GM23338 (cell line): Measurements from ENCODE around the gene SP6. TPM values are rescaled to one million over a fixed set of nuclear protein-coding genes. Genes with fewer than 3 reads are reported as not detected.

Source experiments
- ATAC-seq: fragments of 200-7000 bp; cut with Tn5 transposase; 3 replicates; pipeline ENCODE4 v1.9.1; 2020
- DNase-seq: peaks from one replicate; pipeline ENCODE4 v3.0.0-alpha.2; 2015; ENCODE audit warnings: low spot score
- H2AFZ ChIP-seq: fragments of 200-600 bp; sonication (generic); 2 replicates; pipeline ENCODE4 v1.8.0; 2016; ENCODE audit warnings: antibody characterized with exemption, mild to moderate bottlenecking, moderate library complexity
- H3F3A ChIP-seq: fragments of 200-600 bp; sonication (generic); replicated peaks from 2 replicates; pipeline ENCODE4 v1.8.0; 2017; ENCODE audit warnings: antibody characterized with exemption, mixed run types, low read depth
- H3K27ac ChIP-seq: fragments of 200-600 bp; sonication (generic); 2 replicates; pipeline ENCODE4 v1.6.1; 2016; ENCODE audit warnings: low read depth
- H3K27me3 ChIP-seq: fragments of 200-600 bp; sonication (generic); 2 replicates; pipeline ENCODE4 v1.8.0; 2016; ENCODE audit warnings: mild to moderate bottlenecking, mixed run types, moderate library complexity; ENCODE audit not compliant: insufficient read depth
- H3K36me3 ChIP-seq: fragments of 200-600 bp; sonication (generic); 2 replicates; pipeline ENCODE4 v1.8.0; 2016; ENCODE audit warnings: mild to moderate bottlenecking; ENCODE audit not compliant: insufficient read depth
- H3K4me1 ChIP-seq: fragments of 200-600 bp; sonication (generic); 2 replicates; pipeline ENCODE4 v1.8.0; 2016; ENCODE audit warnings: mild to moderate bottlenecking, moderate library complexity; ENCODE audit not compliant: insufficient read depth
- H3K4me2 ChIP-seq: fragments of 200-600 bp; sonication (generic); 2 replicates; pipeline ENCODE4 v1.7.1; 2017; ENCODE audit warnings: mixed run types
- H3K4me3 ChIP-seq: fragments of 200-600 bp; sonication (generic); 2 replicates; pipeline ENCODE4 v1.6.1; 2016; ENCODE audit warnings: mixed run types
- H3K79me2 ChIP-seq: fragments of 200-600 bp; sonication (generic); replicated peaks from 2 replicates; pipeline ENCODE4 v1.8.0; 2017; ENCODE audit warnings: mild to moderate bottlenecking; ENCODE audit not compliant: insufficient read depth
- H3K9me2 ChIP-seq: fragments of 200-600 bp; sonication (generic); 2 replicates; pipeline ENCODE4 v1.8.0; 2017; ENCODE audit not compliant: insufficient read depth
- H4K20me1 ChIP-seq: fragments of 200-600 bp; sonication (generic); replicated peaks from 2 replicates; pipeline ENCODE4 v1.8.0; 2017; ENCODE audit warnings: mild to moderate bottlenecking; ENCODE audit not compliant: insufficient read depth
- H3K27ac Mint-ChIP-seq: 2 replicates; pipeline ENCODE4 v1.8.0; 2020; ENCODE audit warnings: inconsistent platforms, mild to moderate bottlenecking, moderate library complexity, mixed read lengths
- H3K27me3 Mint-ChIP-seq: 3 replicates; pipeline ENCODE4 v1.8.0; 2022; ENCODE audit warnings: low read depth, mild to moderate bottlenecking, moderate library complexity, mixed read lengths, inconsistent platforms; ENCODE audit not compliant: insufficient read depth, poor library complexity
- H3K36me3 Mint-ChIP-seq: 3 replicates; pipeline ENCODE4 v1.8.0; 2021; ENCODE audit warnings: low read depth, mild to moderate bottlenecking, inconsistent platforms, moderate library complexity, mixed read lengths
- H3K4me1 Mint-ChIP-seq: 3 replicates; pipeline ENCODE4 v1.8.0; 2020; ENCODE audit warnings: mild to moderate bottlenecking, inconsistent platforms, mixed read lengths
- H3K4me3 Mint-ChIP-seq: 3 replicates; pipeline ENCODE4 v1.8.0; 2021; ENCODE audit warnings: moderate library complexity, mild to moderate bottlenecking, inconsistent platforms, mixed read lengths
- H3K9me3 Mint-ChIP-seq: 3 replicates; pipeline ENCODE4 v1.8.0; 2020; ENCODE audit warnings: moderate library complexity, mild to moderate bottlenecking, inconsistent platforms, mixed read lengths
- CREB1 ChIP-seq: fragments of 250-450 bp; sonication (Bioruptor Pico); IDR thresholded peaks from 2 replicates; pipeline ENCODE4 v1.5.0; 2020; ENCODE audit warnings: low read depth, mild to moderate bottlenecking, moderate library complexity
- EZH2phosphoT487 ChIP-seq: fragments of 200-600 bp; sonication (generic); IDR thresholded peaks from one replicate; pipeline ENCODE4 v1.8.1; 2018; ENCODE audit warnings: antibody characterized with exemption; ENCODE audit not compliant: unreplicated experiment
- NANOG ChIP-seq: IDR thresholded peaks from 2 replicates; pipeline ENCODE4 v1.6.1; 2016; ENCODE audit warnings: antibody characterized with exemption, borderline replicate concordance
- POLR2AphosphoS5 ChIP-seq: IDR thresholded peaks from 2 replicates; pipeline ENCODE4 v1.6.1; 2016; ENCODE audit warnings: antibody characterized with exemption, low read depth
- REST ChIP-seq: IDR thresholded peaks from one replicate; pipeline ENCODE4 v1.6.1; 2018; ENCODE audit warnings: antibody characterized with exemption; ENCODE audit not compliant: unreplicated experiment
- STAT1 ChIP-seq: IDR thresholded peaks from one replicate; pipeline ENCODE4 v1.6.1; 2016; ENCODE audit warnings: antibody characterized with exemption; ENCODE audit not compliant: unreplicated experiment
- ZNF331 ChIP-seq: fragments of 250-450 bp; sonication (Bioruptor Pico); IDR thresholded peaks from 2 replicates; pipeline ENCODE4 v1.5.0; 2020; ENCODE audit warnings: low read depth, mild to moderate bottlenecking, moderate library complexity
- polyA plus RNA-seq: library from polyadenylated mRNA; unstranded; fragments of >200 nt; fragmentation: Nextera tagmentation; extraction: Ambion mirVana; gene quantifications from 2 replicates; pipeline ENCODE4 v1.2.1, GENCODE V29; 2016
- total RNA-seq: library from RNA; depleted of rRNA; stranded (reverse); fragments of >200 nt; shearing (Covaris generic); gene quantifications from 2 replicates; pipeline ENCODE4 v1.2.3, GENCODE V29; 2014
- TF ChIP-seq, protein P1 (sequence below): IDR thresholded peaks from 2 replicates; pipeline ENCODE4 v1.6.1; 2016; ENCODE audit warnings: antibody characterized with exemption
- TF ChIP-seq, protein P2 (sequence below): fragments of 250-450 bp; sonication (Bioruptor Pico); IDR thresholded peaks from 2 replicates; pipeline ENCODE4 v1.5.0; 2020; ENCODE audit warnings: mild to moderate bottlenecking, moderate library complexity

SP6 gene
- total and polyA plus RNA-seq, 2 experiments from 2014 or later = 0.13 to 1.0 TPM

DNA sequence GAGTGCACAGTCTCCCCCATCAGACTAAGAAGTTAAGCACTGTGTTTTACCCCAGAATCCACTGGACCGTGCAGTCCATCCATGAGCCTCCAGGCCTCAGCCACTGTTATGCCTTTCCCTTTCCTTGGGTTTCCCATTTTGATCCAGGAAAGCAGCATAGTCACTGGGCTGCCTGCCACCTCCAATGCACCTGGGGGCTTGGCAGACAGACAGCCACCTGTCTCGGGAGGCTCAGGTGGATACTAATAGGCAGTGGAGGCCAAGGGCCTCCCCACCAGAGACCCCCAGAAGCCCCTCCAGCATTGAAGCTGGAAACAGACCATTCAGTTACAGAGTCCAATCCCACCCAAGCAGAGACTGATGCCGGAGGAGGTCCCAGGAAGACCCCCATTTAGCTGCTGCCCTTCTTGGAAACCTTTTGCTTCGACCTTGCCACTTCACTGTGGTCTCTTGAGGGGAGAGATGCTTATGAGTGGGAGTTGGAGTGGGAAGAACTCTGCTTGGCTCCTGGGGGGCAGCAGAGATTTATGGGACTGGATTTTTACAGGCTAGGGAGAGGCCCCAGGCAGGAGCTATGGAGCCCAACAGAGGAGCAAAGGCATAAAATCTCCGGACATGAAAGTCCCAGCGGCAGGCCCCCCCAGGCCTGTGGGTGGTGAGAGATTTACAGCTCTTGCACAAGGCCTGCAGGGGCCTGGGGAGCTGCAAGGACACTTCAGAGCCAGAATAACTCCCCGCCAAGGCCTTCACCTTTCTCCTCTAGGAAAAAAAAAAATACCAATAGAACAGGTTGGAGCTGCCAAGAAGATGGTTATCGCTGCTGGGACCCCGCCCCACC is 32.8 kb upstream of the SP6 start (continued):
- no peak for TF ChIP-seq REST
- TF ChIP-seq, protein P1, sequence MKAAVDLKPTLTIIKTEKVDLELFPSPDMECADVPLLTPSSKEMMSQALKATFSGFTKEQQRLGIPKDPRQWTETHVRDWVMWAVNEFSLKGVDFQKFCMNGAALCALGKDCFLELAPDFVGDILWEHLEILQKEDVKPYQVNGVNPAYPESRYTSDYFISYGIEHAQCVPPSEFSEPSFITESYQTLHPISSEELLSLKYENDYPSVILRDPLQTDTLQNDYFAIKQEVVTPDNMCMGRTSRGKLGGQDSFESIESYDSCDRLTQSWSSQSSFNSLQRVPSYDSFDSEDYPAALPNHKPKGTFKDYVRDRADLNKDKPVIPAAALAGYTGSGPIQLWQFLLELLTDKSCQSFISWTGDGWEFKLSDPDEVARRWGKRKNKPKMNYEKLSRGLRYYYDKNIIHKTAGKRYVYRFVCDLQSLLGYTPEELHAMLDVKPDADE = no peak
- TF ChIP-seq NANOG = no peak
- no peak for TF ChIP-seq POLR2AphosphoS5
- no peak for TF ChIP-seq EZH2phosphoT487
- TF ChIP-seq CREB1 (CRISPR knock-in tag) = no peak

DNA sequence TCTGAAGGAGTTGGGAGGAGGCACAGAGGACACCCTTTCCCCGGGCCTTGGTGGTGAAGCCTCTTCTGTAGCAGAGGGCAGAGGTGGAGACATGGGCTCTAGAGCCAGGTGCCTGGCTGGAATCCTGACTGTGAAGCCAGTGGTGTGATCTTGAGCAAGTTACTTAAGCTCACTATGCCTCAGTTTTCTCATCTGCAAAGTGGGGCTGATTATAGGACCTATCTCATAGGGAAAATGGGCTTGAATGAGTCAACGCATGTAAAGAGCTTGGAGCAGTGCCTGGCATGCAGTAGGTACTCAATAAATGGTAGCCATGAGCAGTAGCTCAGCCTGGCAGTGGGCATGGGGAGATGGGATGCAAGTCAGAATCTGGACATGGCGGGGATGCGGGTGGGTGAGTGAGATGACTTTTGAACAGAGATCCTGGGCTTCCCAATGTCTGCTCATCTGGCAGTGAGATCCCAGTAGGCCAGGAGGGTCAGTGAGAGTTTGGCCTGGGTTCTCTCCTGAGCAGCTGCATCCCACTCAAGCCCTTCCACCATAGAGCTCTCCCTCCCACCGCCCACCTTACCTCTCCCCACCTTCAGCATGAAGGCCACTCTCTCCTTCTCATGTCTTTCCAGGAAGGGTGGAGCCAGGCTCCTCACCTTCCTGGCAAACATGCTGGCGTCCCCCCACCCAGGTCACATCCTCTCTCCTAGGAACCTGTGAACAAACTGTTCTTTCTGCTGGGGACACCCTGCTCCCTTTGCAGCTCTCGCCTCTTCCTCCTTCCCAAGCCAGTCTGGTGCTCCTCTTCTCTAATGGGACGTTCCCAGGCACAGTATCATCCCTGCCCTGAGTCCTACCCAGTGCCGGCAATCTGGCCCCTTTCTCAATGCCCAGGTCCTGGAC is 32.0 kb upstream of the SP6 start:
- Histone ChIP-seq H3K4me3 (no peak overlapping the region), H3K27me3 (no peaks in the 10 kb centered on the region), H3K79me2 (no peaks in the 10 kb centered on the region), H3K9me2 (no peaks in the 10 kb centered on the region), H3F3A (0 out of 2 replicates have a peak, but pooled peaks cover 4% of the 10 kb centered on the region), H3K4me1 (peaks cover 23% of the 10 kb centered on the region), H3K4me2 (no peak overlapping the region), H3K36me3 (no peaks in the 10 kb centered on the region), H3K27ac (no peak overlapping the region), H4K20me1 (no peaks in the 10 kb centered on the region), H2AFZ (no peak overlapping the region)
- no peak for TF ChIP-seq EZH2phosphoT487
- TF ChIP-seq ZNF331 = no peak
- no peak for TF ChIP-seq NANOG
- TF ChIP-seq POLR2AphosphoS5 = no peak
- TF ChIP-seq, protein P2, sequence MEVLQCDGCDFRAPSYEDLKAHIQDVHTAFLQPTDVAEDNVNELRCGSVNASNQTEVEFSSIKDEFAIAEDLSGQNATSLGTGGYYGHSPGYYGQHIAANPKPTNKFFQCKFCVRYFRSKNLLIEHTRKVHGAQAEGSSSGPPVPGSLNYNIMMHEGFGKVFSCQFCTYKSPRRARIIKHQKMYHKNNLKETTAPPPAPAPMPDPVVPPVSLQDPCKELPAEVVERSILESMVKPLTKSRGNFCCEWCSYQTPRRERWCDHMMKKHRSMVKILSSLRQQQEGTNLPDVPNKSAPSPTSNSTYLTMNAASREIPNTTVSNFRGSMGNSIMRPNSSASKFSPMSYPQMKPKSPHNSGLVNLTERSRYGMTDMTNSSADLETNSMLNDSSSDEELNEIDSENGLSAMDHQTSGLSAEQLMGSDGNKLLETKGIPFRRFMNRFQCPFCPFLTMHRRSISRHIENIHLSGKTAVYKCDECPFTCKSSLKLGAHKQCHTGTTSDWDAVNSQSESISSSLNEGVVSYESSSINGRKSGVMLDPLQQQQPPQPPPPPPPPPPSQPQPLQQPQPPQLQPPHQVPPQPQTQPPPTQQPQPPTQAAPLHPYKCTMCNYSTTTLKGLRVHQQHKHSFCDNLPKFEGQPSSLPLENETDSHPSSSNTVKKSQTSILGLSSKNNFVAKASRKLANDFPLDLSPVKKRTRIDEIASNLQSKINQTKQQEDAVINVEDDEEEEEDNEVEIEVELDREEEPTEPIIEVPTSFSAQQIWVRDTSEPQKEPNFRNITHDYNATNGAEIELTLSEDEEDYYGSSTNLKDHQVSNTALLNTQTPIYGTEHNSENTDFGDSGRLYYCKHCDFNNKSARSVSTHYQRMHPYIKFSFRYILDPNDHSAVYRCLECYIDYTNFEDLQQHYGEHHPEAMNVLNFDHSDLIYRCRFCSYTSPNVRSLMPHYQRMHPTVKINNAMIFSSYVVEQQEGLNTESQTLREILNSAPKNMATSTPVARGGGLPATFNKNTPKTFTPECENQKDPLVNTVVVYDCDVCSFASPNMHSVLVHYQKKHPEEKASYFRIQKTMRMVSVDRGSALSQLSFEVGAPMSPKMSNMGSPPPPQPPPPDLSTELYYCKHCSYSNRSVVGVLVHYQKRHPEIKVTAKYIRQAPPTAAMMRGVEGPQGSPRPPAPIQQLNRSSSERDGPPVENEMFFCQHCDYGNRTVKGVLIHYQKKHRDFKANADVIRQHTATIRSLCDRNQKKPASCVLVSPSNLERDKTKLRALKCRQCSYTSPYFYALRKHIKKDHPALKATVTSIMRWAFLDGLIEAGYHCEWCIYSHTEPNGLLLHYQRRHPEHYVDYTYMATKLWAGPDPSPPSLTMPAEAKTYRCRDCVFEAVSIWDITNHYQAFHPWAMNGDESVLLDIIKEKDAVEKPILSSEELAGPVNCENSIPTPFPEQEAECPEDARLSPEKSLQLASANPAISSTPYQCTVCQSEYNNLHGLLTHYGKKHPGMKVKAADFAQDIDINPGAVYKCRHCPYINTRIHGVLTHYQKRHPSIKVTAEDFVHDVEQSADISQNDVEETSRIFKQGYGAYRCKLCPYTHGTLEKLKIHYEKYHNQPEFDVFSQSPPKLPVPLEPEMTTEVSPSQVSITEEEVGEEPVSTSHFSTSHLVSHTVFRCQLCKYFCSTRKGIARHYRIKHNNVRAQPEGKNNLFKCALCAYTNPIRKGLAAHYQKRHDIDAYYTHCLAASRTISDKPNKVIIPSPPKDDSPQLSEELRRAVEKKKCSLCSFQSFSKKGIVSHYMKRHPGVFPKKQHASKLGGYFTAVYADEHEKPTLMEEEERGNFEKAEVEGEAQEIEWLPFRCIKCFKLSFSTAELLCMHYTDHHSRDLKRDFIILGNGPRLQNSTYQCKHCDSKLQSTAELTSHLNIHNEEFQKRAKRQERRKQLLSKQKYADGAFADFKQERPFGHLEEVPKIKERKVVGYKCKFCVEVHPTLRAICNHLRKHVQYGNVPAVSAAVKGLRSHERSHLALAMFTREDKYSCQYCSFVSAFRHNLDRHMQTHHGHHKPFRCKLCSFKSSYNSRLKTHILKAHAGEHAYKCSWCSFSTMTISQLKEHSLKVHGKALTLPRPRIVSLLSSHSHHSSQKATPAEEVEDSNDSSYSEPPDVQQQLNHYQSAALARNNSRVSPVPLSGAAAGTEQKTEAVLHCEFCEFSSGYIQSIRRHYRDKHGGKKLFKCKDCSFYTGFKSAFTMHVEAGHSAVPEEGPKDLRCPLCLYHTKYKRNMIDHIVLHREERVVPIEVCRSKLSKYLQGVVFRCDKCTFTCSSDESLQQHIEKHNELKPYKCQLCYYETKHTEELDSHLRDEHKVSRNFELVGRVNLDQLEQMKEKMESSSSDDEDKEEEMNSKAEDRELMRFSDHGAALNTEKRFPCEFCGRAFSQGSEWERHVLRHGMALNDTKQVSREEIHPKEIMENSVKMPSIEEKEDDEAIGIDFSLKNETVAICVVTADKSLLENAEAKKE (CRISPR knock-in tag) = no peak
- TF ChIP-seq CREB1 (CRISPR knock-in tag) = no peak
- no peak for TF ChIP-seq STAT1
- H3K4me3 Mint-ChIP-seq = no peak overlapping the region
- peaks cover 20% of the 10 kb centered on the region for H3K27me3 Mint-ChIP-seq
- no peaks in the 10 kb centered on the region for H3K9me3 Mint-ChIP-seq
- no peaks in the 10 kb centered on the region for H3K36me3 Mint-ChIP-seq
- DNase-seq = no peak
- H3K4me1 Mint-ChIP-seq = peaks cover 33% of the 10 kb centered on the region
- ATAC-seq = no peak
- H3K27ac Mint-ChIP-seq = no peak overlapping the region
